ENCODE data around the gene GPR6. TPM values are rescaled to one million over a fixed set of nuclear protein-coding genes. Genes with fewer than 3 reads are reported as not detected.

GPR6 gene
- total RNA-seq, 6 experiments from 2014 or later: not detected

GRCh38 chr6:110020888-110021287 is 42.8 kb downstream of the GPR6 start:
- Histone ChIP-seq H3K4me1 (no peaks in the 10 kb centered on the region), H3K27me3 (no peaks in the 10 kb centered on the region), H3K27ac (no peak overlapping the region), H3K36me3 (no peaks in the 10 kb centered on the region), H3K4me3 (no peak overlapping the region), H3K9me3 (no peaks in the 10 kb centered on the region)
- 21% methylated on average over 2 of the region's 3 CpGs for WGBS (ENCODE audit: insufficient coverage, low coverage, low lambda C conversion rate, missing lambda C conversion rate)
- TF ChIP-seq CTCF (IDR thresholded peaks at IDR 0.05) (no peak), POLR2A (IDR thresholded peaks at IDR 0.05) (no peak)
- DNase-seq (no peak), ATAC-seq (no peak)
- intact Hi-C loops (cut with DNase I): no loop called here

GRCh38 chr6:110029144-110029543 is 51.0 kb downstream of the GPR6 start:
- 50% methylated on average over 1 of the region's 1 CpG for WGBS (ENCODE audit: insufficient coverage, low coverage, low lambda C conversion rate, missing lambda C conversion rate)
- ATAC-seq (no peak), DNase-seq (no peak)
- no peaks in the 10 kb centered on the region for H3K9me3 ChIP-seq
- H3K4me1 ChIP-seq: no peaks in the 10 kb centered on the region
- TF ChIP-seq POLR2A (IDR thresholded peaks at IDR 0.05): no peak
- TF ChIP-seq CTCF (IDR thresholded peaks at IDR 0.05): no peak
- H3K27ac ChIP-seq: no peak overlapping the region
- intact Hi-C loops (cut with DNase I): no loop called here
- no peak overlapping the region for H3K4me3 ChIP-seq
- no peaks in the 10 kb centered on the region for H3K36me3 ChIP-seq
- no peaks in the 10 kb centered on the region for H3K27me3 ChIP-seq

Other genes starting within 250 kb of the GPR6 start
- 1 to 10 TPM; 3.6 to 6.6 (median 4.8) TPM for gene WASF1, start 201.4 kb downstream of the GPR6 start, total RNA-seq
- gene CDC40, start 202.1 kb downstream of the GPR6 start, total RNA-seq: 10 to 100 TPM; 10.2 to 12.3 (median 11.0) TPM

Data from right lobe of liver (tissue), 6 donors.